Smooth muscle cell (in vitro differentiated cells): Measurements from ENCODE around the gene PRR5L. TPM values are rescaled to one million over a fixed set of nuclear protein-coding genes. Genes with fewer than 3 reads are reported as not detected.

Experiments used
- DNase-seq: peaks from one replicate; lab custom pipeline; 2025; ENCODE audit not compliant: unreplicated experiment; lab: John Stamatoyannopoulos, UW
- H2AFZ ChIP-seq: fragments of 200-600 bp; sonication (generic); 2 replicates; pipeline ENCODE4 v1.6.0; 2016; ENCODE audit warnings: antibody characterized with exemption, low read depth, mild to moderate bottlenecking
- H3F3A ChIP-seq: fragments of 200-600 bp; sonication (generic); 2 replicates; pipeline ENCODE4 v1.6.0; 2017; ENCODE audit warnings: antibody characterized with exemption, low read depth
- H3K27ac ChIP-seq: fragments of 200-600 bp; sonication (generic); 2 replicates; pipeline ENCODE4 v1.5.1; 2016; ENCODE audit warnings: low read depth, mild to moderate bottlenecking
- H3K27me3 ChIP-seq: fragments of 200-600 bp; sonication (generic); 2 replicates; pipeline ENCODE4 v1.6.1; 2016; ENCODE audit warnings: low read depth, mild to moderate bottlenecking
- H3K36me3 ChIP-seq: fragments of 200-600 bp; sonication (generic); 2 replicates; pipeline ENCODE4 v1.5.1; 2016; ENCODE audit warnings: low read depth
- H3K4me1 ChIP-seq: fragments of 200-600 bp; sonication (generic); 2 replicates; pipeline ENCODE4 v1.5.1; 2016; ENCODE audit warnings: low read depth
- H3K4me2 ChIP-seq: fragments of 200-600 bp; sonication (generic); 2 replicates; pipeline ENCODE4 v1.6.0; 2016; ENCODE audit warnings: mild to moderate bottlenecking
- H3K4me3 ChIP-seq: fragments of 200-600 bp; sonication (generic); 2 replicates; pipeline ENCODE4 v1.5.1; 2016; ENCODE audit warnings: mild to moderate bottlenecking
- H3K79me2 ChIP-seq: fragments of 200-600 bp; sonication (generic); 2 replicates; pipeline ENCODE4 v1.6.0; 2016; ENCODE audit warnings: low read depth, mild to moderate bottlenecking
- H3K9ac ChIP-seq: fragments of 200-600 bp; sonication (generic); 2 replicates; pipeline ENCODE4 v1.6.0; 2016; ENCODE audit warnings: low read depth
- H3K9me3 ChIP-seq: fragments of 200-600 bp; sonication (generic); replicated peaks from 2 replicates; pipeline ENCODE4 v1.5.1; 2016; ENCODE audit warnings: low read depth
- H4K20me1 ChIP-seq: fragments of 200-600 bp; sonication (generic); 2 replicates; pipeline ENCODE4 v1.6.0; 2016; ENCODE audit warnings: low read depth
- WGBS: methylation state at CpG from one replicate; pipeline ENCODE4 v1.1.7; 2016; ENCODE audit warnings: low lambda C conversion rate; 5-methylcytosine and 5-hydroxymethylcytosine counted together
- polyA plus RNA-seq: library from polyadenylated mRNA; unstranded; fragments of >200 nt; fragmentation: Nextera tagmentation; extraction: Ambion mirVana; gene quantifications from 2 replicates; pipeline ENCODE4 v1.2.1, GENCODE V29; 2016
- total RNA-seq: library from RNA; depleted of rRNA; stranded (reverse); fragments of >200 nt; gene quantifications from 2 replicates; pipeline ENCODE4 v1.2.3, GENCODE V29; 2014
- TF ChIP-seq, protein P1 (sequence below): fragments of 200-600 bp; sonication (generic); IDR thresholded peaks from 2 replicates; pipeline ENCODE4 v1.5.1; 2017; ENCODE audit warnings: borderline replicate concordance, mild to moderate bottlenecking, antibody characterized with exemption; ENCODE audit not compliant: insufficient read depth, poor library complexity, severe bottlenecking

Gene PRR5L
- total and polyA plus RNA-seq, 2 experiments from 2014 or later = 21.4 to 41.4 TPM

GRCh38 chr11:36373016-36374010 is 77.2 kb downstream of the PRR5L start:
- Histone ChIP-seq H3F3A (no peaks in the 10 kb centered on the region), H3K4me3 (no peak overlapping the region), H3K9ac (no peak overlapping the region), H3K4me2 (no peak overlapping the region), H3K36me3 (no peaks in the 10 kb centered on the region), H2AFZ (no peak overlapping the region), H3K27ac (no peak overlapping the region), H3K27me3 (no peaks in the 10 kb centered on the region), H3K9me3 (no peaks in the 10 kb centered on the region), H3K79me2 (peaks cover 7% of the 10 kb centered on the region), H3K4me1 (peaks cover 6% of the 10 kb centered on the region), H4K20me1 (no peaks in the 10 kb centered on the region)
- DNase-seq = no peak
- TF ChIP-seq, protein P1, sequence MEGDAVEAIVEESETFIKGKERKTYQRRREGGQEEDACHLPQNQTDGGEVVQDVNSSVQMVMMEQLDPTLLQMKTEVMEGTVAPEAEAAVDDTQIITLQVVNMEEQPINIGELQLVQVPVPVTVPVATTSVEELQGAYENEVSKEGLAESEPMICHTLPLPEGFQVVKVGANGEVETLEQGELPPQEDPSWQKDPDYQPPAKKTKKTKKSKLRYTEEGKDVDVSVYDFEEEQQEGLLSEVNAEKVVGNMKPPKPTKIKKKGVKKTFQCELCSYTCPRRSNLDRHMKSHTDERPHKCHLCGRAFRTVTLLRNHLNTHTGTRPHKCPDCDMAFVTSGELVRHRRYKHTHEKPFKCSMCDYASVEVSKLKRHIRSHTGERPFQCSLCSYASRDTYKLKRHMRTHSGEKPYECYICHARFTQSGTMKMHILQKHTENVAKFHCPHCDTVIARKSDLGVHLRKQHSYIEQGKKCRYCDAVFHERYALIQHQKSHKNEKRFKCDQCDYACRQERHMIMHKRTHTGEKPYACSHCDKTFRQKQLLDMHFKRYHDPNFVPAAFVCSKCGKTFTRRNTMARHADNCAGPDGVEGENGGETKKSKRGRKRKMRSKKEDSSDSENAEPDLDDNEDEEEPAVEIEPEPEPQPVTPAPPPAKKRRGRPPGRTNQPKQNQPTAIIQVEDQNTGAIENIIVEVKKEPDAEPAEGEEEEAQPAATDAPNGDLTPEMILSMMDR = no peak
- 82% methylated on average over 6 of the region's 6 CpGs for WGBS

DNA sequence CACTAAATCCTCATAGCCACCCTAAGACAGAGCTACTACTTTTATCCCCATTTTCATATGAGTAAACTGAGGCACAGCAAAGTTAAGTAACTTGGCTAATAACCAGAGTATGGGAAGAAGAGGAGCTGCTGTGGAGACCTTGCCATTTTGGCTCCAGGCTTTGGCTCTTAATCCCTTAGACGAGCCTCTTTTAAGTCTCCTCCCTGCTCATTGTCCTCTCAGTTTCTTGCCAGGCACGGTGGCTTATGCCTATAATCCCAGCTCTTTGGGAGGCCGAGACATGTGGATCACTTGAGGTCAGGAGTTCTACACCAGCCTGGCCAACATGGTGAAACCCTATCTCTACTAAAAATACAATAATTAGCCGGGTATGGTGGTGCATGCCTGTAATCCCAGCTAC is 78.6 kb downstream of the PRR5L start:
- H3K27ac ChIP-seq = no peak overlapping the region

GRCh38 chr11:36375353-36376008 is 79.4 kb downstream of the PRR5L start:
- Histone ChIP-seq H3K36me3 (no peaks in the 10 kb centered on the region), H2AFZ (peak overlapping the region; percentile 86), H3K9ac (no peak overlapping the region), H3K4me3 (peak overlapping the region; percentile 61), H3K4me1 (peaks cover 8% of the 10 kb centered on the region), H3K27me3 (no peaks in the 10 kb centered on the region), H3K27ac (peak overlapping the region; percentile 72), H3K79me2 (peaks cover 27% of the 10 kb centered on the region), H3K4me2 (peak overlapping the region; percentile 88), H4K20me1 (no peaks in the 10 kb centered on the region), H3K9me3 (no peaks in the 10 kb centered on the region), H3F3A (no peaks in the 10 kb centered on the region)
- TF ChIP-seq, protein P1 = no peak
- 69% methylated on average over 9 of the region's 9 CpGs for WGBS
- DNase-seq = no peak

More for the DNA sequence above, 78.6 kb downstream of the PRR5L start:
- no peaks in the 10 kb centered on the region for H3K27me3 ChIP-seq
- no peaks in the 10 kb centered on the region for H4K20me1 ChIP-seq
- H3K36me3 ChIP-seq = no peaks in the 10 kb centered on the region
- H3K9ac ChIP-seq = no peak overlapping the region
- peaks cover 22% of the 10 kb centered on the region for H3K79me2 ChIP-seq
- H3K4me3 ChIP-seq = no peak overlapping the region
- no peak overlapping the region for H3K4me2 ChIP-seq
- H2AFZ ChIP-seq = no peak overlapping the region
- H3F3A ChIP-seq = no peaks in the 10 kb centered on the region
- TF ChIP-seq, protein P1 = no peak
- peaks cover 8% of the 10 kb centered on the region for H3K4me1 ChIP-seq
- 37% methylated on average over 4 of the region's 4 CpGs for WGBS
- no peaks in the 10 kb centered on the region for H3K9me3 ChIP-seq
- no peak for DNase-seq
